Stomach (tissue), 9 donors: ENCODE data around the gene MARCKS. TPM values are rescaled to one million over a fixed set of nuclear protein-coding genes. Genes with fewer than 3 reads are reported as not detected.

Experiments
- DNase-seq, 2 donors: peaks; one replicate each; pipeline versions ENCODE4 v3.0.0 to v3.0.0-alpha.2; 2013 to 2019
- H3K27ac ChIP-seq, 5 donors: fragments of 200-600 bp in 4 of 5; sonication (generic) in 4 of 5; one replicate each; pipeline ENCODE4 v1.5.1; 2013 to 2019; ENCODE audit warnings: mild to moderate bottlenecking in 1 of 5, moderate library complexity in 1 of 5
- H3K27me3 ChIP-seq, 3 donors: fragments of 200-600 bp; sonication (generic); one replicate each; pipeline ENCODE4 v1.5.1; 2017 to 2019; ENCODE audit warnings: mixed run types in 1 of 3
- H3K36me3 ChIP-seq, 4 donors: fragments of 200-600 bp; sonication (generic); 1 replicate in 3 of 4; 2 replicates in 1 of 4; pipeline ENCODE4 v1.5.1; 2016 to 2019
- H3K4me1 ChIP-seq, 4 donors: fragments of 200-600 bp; sonication (generic); one replicate each; pipeline ENCODE4 v1.5.1; 2016 to 2019
- H3K4me3 ChIP-seq, 4 donors: fragments of 200-600 bp; sonication (generic) in 3 of 4; one replicate each; pipeline ENCODE4 v1.5.1; 2016 to 2019; ENCODE audit warnings: mild to moderate bottlenecking in 1 of 4
- H3K9me3 ChIP-seq, 4 donors: fragments of 200-600 bp; sonication (generic); one replicate each; pipeline ENCODE4 v1.5.1; 2016 to 2019
- CTCF ChIP-seq, 7 experiments: fragments of 450-650 bp in 4 of 7; fragments of 200-600 bp in 3 of 7; sonication (generic) in 3 of 7; IDR thresholded peaks; one replicate each; pipeline ENCODE4 v1.5.1; 2016 to 2019; ENCODE audit warnings: antibody characterized with exemption in 7 of 7, control low read depth in 2 of 7, mild to moderate bottlenecking in 1 of 7
- EP300 ChIP-seq: sonication (generic); formaldehyde crosslinking; IDR thresholded peaks from one replicate; pipeline ENCODE4 v1.6.1; 2017; ENCODE audit warnings: antibody characterized with exemption
- POLR2A ChIP-seq, 4 donors: fragments of 450-650 bp; IDR thresholded peaks; one replicate each; pipeline ENCODE4 v1.6.1; 2016; ENCODE audit warnings: antibody characterized with exemption in 4 of 4, control low read depth in 2 of 4, mild to moderate bottlenecking in 1 of 4, moderate library complexity in 1 of 4
- POLR2AphosphoS5 ChIP-seq, 3 donors: sonication (generic); formaldehyde crosslinking; IDR thresholded peaks; one replicate each; pipeline ENCODE4 v1.6.1; 2016; ENCODE audit warnings: antibody characterized with exemption in 3 of 3
- WGBS, 5 donors: extraction: QIAGEN DNeasy Blood & Tissue Kit in 3 of 5; methylation state at CpG; one replicate each; pipeline versions ENCODE4 v1.1.5 to v1.1.7; 2013 to 2018; 5-methylcytosine and 5-hydroxymethylcytosine counted together
- intact Hi-C: fragments of 100-400 bp; cut with DNase I; formaldehyde crosslinking; loops from one replicate; pipeline ENCODE4 v1.15.1; 2023; ENCODE audit warnings: low total_unique reads
- polyA plus RNA-seq, 3 donors: library from polyadenylated mRNA; stranded (reverse); fragments of 200-250 nt; gene quantifications; one replicate each; pipeline ENCODE4 v1.2.3, GENCODE V29; 2013
- total RNA-seq, 5 donors: library from RNA; depleted of rRNA; stranded (reverse); fragments of >200 nt; gene quantifications; one replicate each; pipeline versions ENCODE4 v1.1.0 to v1.2.3, GENCODE V29; 2014 to 2016
- donor health status: healthy with polysubstance abuse.
- donor health status: Bipolar disorder and iron deficiency.
- donor health status: healthy.

Gene MARCKS
- total and polyA plus RNA-seq, 8 donors = 19.8 to 594 (median 52.3) TPM

DNA sequence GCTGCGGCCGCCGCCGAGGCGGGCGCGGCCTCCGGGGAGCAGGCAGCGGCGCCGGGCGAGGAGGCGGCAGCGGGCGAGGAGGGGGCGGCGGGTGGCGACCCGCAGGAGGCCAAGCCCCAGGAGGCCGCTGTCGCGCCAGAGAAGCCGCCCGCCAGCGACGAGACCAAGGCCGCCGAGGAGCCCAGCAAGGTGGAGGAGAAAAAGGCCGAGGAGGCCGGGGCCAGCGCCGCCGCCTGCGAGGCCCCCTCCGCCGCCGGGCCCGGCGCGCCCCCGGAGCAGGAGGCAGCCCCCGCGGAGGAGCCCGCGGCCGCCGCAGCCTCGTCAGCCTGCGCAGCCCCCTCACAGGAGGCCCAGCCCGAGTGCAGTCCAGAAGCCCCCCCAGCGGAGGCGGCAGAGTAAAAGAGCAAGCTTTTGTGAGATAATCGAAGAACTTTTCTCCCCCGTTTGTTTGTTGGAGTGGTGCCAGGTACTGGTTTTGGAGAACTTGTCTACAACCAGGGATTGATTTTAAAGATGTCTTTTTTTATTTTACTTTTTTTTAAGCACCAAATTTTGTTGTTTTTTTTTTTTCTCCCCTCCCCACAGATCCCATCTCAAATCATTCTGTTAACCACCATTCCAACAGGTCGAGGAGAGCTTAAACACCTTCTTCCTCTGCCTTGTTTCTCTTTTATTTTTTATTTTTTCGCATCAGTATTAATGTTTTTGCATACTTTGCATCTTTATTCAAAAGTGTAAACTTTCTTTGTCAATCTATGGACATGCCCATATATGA is 3.2 kb downstream of the MARCKS start:
- H3K4me3 ChIP-seq = peak overlapping the region; percentile 57 to 86 (median 72)
- 8 to 27% (median 16%) methylated on average over 18 to 56 of the region's 56 CpGs for WGBS, 5 donors
- H3K27ac ChIP-seq = peak overlapping the region; percentile 88 to 99 (median 94)
- peak; percentile 29 to 74 for DNase-seq
- intact Hi-C loops = no loop called here
- H3K36me3 ChIP-seq = no peaks in the 10 kb centered on the region
- H3K27me3 ChIP-seq = no peaks in the 10 kb centered on the region
- TF ChIP-seq POLR2AphosphoS5 (IDR thresholded peaks at IDR 0.05) = no peak
- TF ChIP-seq POLR2A (IDR thresholded peaks at IDR 0.05) = no peak
- TF ChIP-seq EP300 = no peak
- TF ChIP-seq CTCF (IDR thresholded peaks at IDR 0.05) = no peak
- H3K9me3 ChIP-seq = no peaks in the 10 kb centered on the region
- H3K4me1 ChIP-seq = peaks cover 4 to 40% (median 25%) of the 10 kb centered on the region in 4 donors

DNA sequence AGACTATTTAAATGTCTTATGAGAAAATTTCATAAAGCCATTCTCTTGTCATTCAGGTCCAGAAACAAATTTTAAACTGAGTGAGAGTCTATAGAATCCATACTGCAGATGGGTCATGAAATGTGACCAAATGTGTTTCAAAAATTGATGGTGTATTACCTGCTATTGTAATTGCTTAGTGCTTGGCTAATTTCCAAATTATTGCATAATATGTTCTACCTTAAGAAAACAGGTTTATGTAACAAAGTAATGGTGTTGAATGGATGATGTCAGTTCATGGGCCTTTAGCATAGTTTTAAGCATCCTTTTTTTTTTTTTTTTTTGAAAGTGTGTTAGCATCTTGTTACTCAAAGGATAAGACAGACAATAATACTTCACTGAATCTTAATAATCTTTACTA is 5.0 kb downstream of the MARCKS start:
- H3K4me1 ChIP-seq = peaks cover 4 to 26% (median 18%) of the 10 kb centered on the region in 4 donors
- DNase-seq = peak in 1 of 2 donors; percentile 24
- intact Hi-C loops = no loop called here
- H3K9me3 ChIP-seq = no peaks in the 10 kb centered on the region
- no peaks in the 10 kb centered on the region for H3K27me3 ChIP-seq
- H3K27ac ChIP-seq = peak overlapping the region in 2 of 5 donors; percentile 91 to 99
- H3K4me3 ChIP-seq = no peak overlapping the region
- TF ChIP-seq POLR2AphosphoS5 (IDR thresholded peaks at IDR 0.05) = no peak
- TF ChIP-seq POLR2A (IDR thresholded peaks at IDR 0.05) = no peak
- no peak for TF ChIP-seq CTCF (IDR thresholded peaks at IDR 0.05)
- TF ChIP-seq EP300 = no peak
- no peaks in the 10 kb centered on the region for H3K36me3 ChIP-seq

GRCh38 chr6:113870917-113871316 is 13.8 kb downstream of the MARCKS start:
- no peak for TF ChIP-seq POLR2A (IDR thresholded peaks at IDR 0.05)
- no peak for TF ChIP-seq POLR2AphosphoS5 (IDR thresholded peaks at IDR 0.05)
- no peak for TF ChIP-seq EP300
- TF ChIP-seq CTCF (IDR thresholded peaks at IDR 0.05) = no peak
- H3K36me3 ChIP-seq = no peaks in the 10 kb centered on the region
- no peaks in the 10 kb centered on the region for H3K4me1 ChIP-seq
- DNase-seq = no peak
- H3K9me3 ChIP-seq = no peaks in the 10 kb centered on the region
- H3K27me3 ChIP-seq = no peaks in the 10 kb centered on the region
- 84 to 97% (median 94%) methylated on average over 2 of the region's 2 CpGs for WGBS, 5 donors
- intact Hi-C loops = no loop called here
- no peak overlapping the region for H3K27ac ChIP-seq
- H3K4me3 ChIP-seq = no peak overlapping the region

DNA sequence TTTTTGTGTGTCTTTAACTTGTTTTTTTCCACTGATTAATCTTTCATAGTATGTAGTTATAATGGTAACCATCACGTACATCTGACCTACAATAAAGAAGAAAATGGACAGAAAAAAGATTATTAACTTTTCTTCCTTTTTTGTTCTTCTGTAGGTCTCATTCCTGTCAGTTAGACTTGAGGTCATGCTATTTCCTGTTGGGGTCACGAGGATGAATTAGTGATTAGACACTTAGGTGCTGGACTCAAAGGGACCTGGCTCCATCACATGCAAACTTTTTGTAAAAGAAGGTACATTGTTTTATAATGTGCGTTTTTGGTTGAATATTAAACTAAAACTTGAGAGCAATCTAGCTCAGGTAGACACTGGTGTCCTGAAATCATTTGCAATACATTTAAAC is 14.8 kb downstream of the MARCKS start:
- intact Hi-C loops = no loop called here
- no peaks in the 10 kb centered on the region for H3K36me3 ChIP-seq
- TF ChIP-seq CTCF (IDR thresholded peaks at IDR 0.05) (no peak), EP300 (no peak), POLR2AphosphoS5 (IDR thresholded peaks at IDR 0.05) (no peak), POLR2A (IDR thresholded peaks at IDR 0.05) (no peak)
- no peaks in the 10 kb centered on the region for H3K9me3 ChIP-seq
- no peaks in the 10 kb centered on the region for H3K27me3 ChIP-seq
- no peak for DNase-seq
- no peak overlapping the region for H3K27ac ChIP-seq
- 69 to 80% (median 71%) methylated on average over 3 of the region's 3 CpGs for WGBS, 5 donors
- H3K4me1 ChIP-seq = no peaks in the 10 kb centered on the region
- no peak overlapping the region for H3K4me3 ChIP-seq
